Natural killer cell (primary cell): ENCODE data around the gene KRTAP5-5. TPM values are rescaled to one million over a fixed set of nuclear protein-coding genes. Genes with fewer than 3 reads are reported as not detected.

Source experiments
- ATAC-seq, 3 donors: fragments of 150-1000 bp in 2 of 3; fragments of 200-7000 bp in 1 of 3; cut with Tn5 transposase; 1 replicate in 1 of 3; 2 replicates in 2 of 3; pipeline ENCODE4 v1.10.0; 2021; ENCODE audit warnings: mild to moderate bottlenecking in 2 of 3, moderate library complexity in 2 of 3
- DNase-seq, 2 donors: peaks; one replicate each; pipeline versions ENCODE4 v3.0.0 to v3.0.0-alpha.2; 2013 to 2021; ENCODE audit warnings: mixed read lengths in 1 of 2
- H3K27ac ChIP-seq: one replicate; pipeline ENCODE4 v1.5.1; 2013; ENCODE audit warnings: mild to moderate bottlenecking, low read length
- H3K27me3 ChIP-seq: one replicate; pipeline ENCODE4 v1.6.1; 2013; ENCODE audit warnings: low read length; ENCODE audit not compliant: control insufficient read depth, insufficient read depth
- H3K36me3 ChIP-seq: one replicate; pipeline ENCODE4 v1.6.1; 2013; ENCODE audit warnings: low read length; ENCODE audit not compliant: control insufficient read depth, insufficient read depth
- H3K4me1 ChIP-seq: one replicate; pipeline ENCODE4 v1.6.1; 2013; ENCODE audit warnings: low read length; ENCODE audit not compliant: control insufficient read depth, insufficient read depth
- H3K4me3 ChIP-seq: one replicate; pipeline ENCODE4 v1.5.1; 2013; ENCODE audit warnings: low read length
- H3K9me3 ChIP-seq: one replicate; pipeline ENCODE4 v1.6.1; 2013; ENCODE audit warnings: low read length; ENCODE audit not compliant: control insufficient read depth, insufficient read depth
- H3K27ac Mint-ChIP-seq, 2 donors: one replicate each; pipeline ENCODE4 v1.8.0; 2022; ENCODE audit warnings: mild to moderate bottlenecking in 2 of 2, mixed read lengths in 2 of 2, moderate library complexity in 1 of 2
- H3K27me3 Mint-ChIP-seq, 2 donors: one replicate each; pipeline ENCODE4 v1.8.0; 2022; ENCODE audit warnings: low read depth in 2 of 2, mixed read lengths in 2 of 2
- H3K36me3 Mint-ChIP-seq: one replicate; pipeline ENCODE4 v1.8.0; 2022; ENCODE audit warnings: mixed read lengths
- H3K4me1 Mint-ChIP-seq, 2 donors: one replicate each; pipeline ENCODE4 v1.8.0; 2022; ENCODE audit warnings: mixed read lengths in 2 of 2
- H3K4me3 Mint-ChIP-seq: one replicate; pipeline ENCODE4 v1.8.0; 2022; ENCODE audit warnings: mild to moderate bottlenecking, moderate library complexity, mixed read lengths
- H3K9me3 Mint-ChIP-seq, 2 donors: one replicate each; pipeline ENCODE4 v1.8.0; 2022; ENCODE audit warnings: mixed read lengths in 2 of 2
- WGBS: methylation state at CpG from one replicate; pipeline ENCODE4 v1.1.7; 2013; ENCODE audit warnings: missing lambda C conversion rate; ENCODE audit not compliant: insufficient coverage; 5-methylcytosine and 5-hydroxymethylcytosine counted together
- intact Hi-C: fragments of 100-400 bp; cut with micrococcal nuclease; formaldehyde crosslinking; loops from one replicate; pipeline ENCODE4 v1.14.2; 2022
- total RNA-seq, 4 donors: library from RNA; stranded (reverse); fragments of 120-200 nt in 1 of 4; gene quantifications; one replicate each; pipeline versions ENCODE4 v1.2.3 to v1.2.4, GENCODE V29; 2013 to 2022
- TF ChIP-seq, protein P1 (sequence below): fragments of 200-600 bp; IDR thresholded peaks from one replicate; pipeline ENCODE4 v1.8.0; 2022; ENCODE audit warnings: antibody characterized with exemption

Gene KRTAP5-5
- total RNA-seq, 3 donors from 2014 or later (not counting 1 experiment from before 2014, with no cell fraction given), result not detected

DNA sequence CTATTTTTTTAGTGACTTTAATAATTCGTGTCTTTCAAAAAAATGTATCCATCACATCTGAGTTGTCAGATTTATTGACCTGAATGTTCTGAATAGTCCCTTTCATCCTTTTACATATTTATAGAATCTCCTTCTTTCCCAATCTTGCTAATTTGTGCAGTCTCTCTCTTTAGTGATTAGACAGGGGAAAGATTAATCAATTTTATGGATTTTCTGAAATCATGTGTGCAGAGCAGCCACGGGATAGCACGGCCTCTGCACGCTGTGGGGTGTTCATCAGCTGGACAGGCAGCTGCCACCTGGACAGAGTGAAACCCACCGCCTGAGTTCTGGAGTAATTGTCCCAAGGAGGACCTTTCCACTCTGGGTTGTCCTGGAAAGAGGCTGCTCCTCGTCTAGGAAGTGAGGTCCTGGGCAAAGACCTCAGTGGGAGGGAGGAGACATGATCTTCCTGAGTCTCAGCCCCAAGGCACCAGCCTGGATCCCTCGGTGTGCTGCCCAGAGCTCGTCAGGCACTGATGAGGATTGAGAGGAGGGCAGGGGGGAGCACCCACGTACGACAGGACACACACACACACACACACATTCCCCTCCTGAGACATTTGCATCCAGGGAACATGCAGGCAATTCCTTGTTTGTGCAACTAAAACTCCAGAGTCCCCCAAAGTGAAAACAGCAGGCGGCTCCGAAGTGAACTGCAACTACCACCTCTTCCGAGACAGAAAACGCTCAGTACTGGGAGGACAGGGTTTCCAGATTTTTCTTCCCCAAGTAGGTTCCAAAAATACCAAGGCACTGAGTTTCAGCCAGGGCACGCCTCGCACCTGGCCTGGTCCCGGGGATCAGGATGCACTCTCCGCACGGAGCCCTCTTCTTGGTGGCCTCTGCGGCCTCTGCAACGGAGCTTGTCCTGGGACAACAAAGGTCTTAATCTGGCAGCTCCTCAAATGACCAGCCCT is 44.9 kb downstream of the KRTAP5-5 start:
- H3K4me3 ChIP-seq, result no peak overlapping the region
- TF ChIP-seq, protein P1, sequence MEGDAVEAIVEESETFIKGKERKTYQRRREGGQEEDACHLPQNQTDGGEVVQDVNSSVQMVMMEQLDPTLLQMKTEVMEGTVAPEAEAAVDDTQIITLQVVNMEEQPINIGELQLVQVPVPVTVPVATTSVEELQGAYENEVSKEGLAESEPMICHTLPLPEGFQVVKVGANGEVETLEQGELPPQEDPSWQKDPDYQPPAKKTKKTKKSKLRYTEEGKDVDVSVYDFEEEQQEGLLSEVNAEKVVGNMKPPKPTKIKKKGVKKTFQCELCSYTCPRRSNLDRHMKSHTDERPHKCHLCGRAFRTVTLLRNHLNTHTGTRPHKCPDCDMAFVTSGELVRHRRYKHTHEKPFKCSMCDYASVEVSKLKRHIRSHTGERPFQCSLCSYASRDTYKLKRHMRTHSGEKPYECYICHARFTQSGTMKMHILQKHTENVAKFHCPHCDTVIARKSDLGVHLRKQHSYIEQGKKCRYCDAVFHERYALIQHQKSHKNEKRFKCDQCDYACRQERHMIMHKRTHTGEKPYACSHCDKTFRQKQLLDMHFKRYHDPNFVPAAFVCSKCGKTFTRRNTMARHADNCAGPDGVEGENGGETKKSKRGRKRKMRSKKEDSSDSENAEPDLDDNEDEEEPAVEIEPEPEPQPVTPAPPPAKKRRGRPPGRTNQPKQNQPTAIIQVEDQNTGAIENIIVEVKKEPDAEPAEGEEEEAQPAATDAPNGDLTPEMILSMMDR, result no peak
- peaks cover 55 to 63% of the 10 kb centered on the region in 2 donors for H3K27me3 Mint-ChIP-seq
- H3K27ac ChIP-seq, result no peak overlapping the region
- H3K4me1 Mint-ChIP-seq, result peaks cover 0 to 7% of the 10 kb centered on the region in 2 donors
- WGBS, result 83% methylated on average over 20 of the region's 21 CpGs
- DNase-seq (no peak), ATAC-seq (no peak)
- H3K9me3 ChIP-seq, result peaks cover 7% of the 10 kb centered on the region
- H3K36me3 Mint-ChIP-seq, result no peaks in the 10 kb centered on the region
- H3K4me3 Mint-ChIP-seq, result no peak overlapping the region
- peaks cover 23% of the 10 kb centered on the region for H3K27me3 ChIP-seq
- intact Hi-C loops, result no loop called here
- peaks cover 7% of the 10 kb centered on the region for H3K4me1 ChIP-seq
- H3K9me3 Mint-ChIP-seq, result no peaks in the 10 kb centered on the region
- no peaks in the 10 kb centered on the region for H3K36me3 ChIP-seq
- no peak overlapping the region for H3K27ac Mint-ChIP-seq

DNA sequence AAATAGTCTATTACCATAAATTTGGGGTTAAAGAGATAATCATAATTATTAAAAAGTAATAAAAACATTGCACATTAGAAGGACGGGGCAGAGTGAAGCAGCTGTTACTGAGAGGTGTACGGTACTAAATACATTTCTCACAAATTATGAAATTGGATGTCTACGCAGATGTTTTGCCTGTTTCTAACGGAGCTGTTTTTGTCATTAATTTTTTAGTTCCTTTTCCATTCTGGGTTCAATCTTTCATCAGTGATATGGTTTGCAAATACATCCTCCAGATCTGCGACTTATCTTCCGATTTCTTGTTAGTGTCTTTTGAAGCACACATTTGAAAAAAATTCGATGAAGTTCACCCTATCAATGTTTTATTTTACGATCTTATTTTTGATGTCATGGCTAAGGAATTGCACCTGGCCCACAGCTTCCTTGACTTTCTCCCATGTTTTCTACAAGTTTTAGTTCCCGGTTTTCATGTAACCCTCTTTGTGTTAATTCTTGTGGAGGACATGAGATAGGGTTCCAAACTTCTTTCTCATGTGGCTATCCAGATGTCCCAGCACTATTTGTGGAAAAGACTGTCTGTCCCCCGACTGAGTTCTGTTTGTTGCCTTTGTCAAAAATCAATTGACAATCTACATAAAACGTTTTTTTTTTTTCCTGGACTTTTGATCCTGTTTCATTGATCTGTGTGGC is 46.1 kb downstream of the KRTAP5-5 start:
- Histone ChIP-seq H3K4me3 (no peak overlapping the region), H3K4me1 (no peaks in the 10 kb centered on the region), H3K9me3 (peaks cover 4% of the 10 kb centered on the region), H3K36me3 (no peaks in the 10 kb centered on the region), H3K27ac (no peak overlapping the region), H3K27me3 (peaks cover 23% of the 10 kb centered on the region)
- Mint-ChIP-seq H3K27me3 (peaks cover 55 to 63% of the 10 kb centered on the region in 2 donors), H3K36me3 (no peaks in the 10 kb centered on the region), H3K27ac (no peak overlapping the region), H3K9me3 (no peaks in the 10 kb centered on the region), H3K4me1 (no peaks in the 10 kb centered on the region), H3K4me3 (no peak overlapping the region)
- WGBS, result 74% methylated on average over 11 of the region's 11 CpGs
- no peak for ATAC-seq
- intact Hi-C loops, result no loop called here
- TF ChIP-seq, protein P1, result no peak
- no peak for DNase-seq

DNA sequence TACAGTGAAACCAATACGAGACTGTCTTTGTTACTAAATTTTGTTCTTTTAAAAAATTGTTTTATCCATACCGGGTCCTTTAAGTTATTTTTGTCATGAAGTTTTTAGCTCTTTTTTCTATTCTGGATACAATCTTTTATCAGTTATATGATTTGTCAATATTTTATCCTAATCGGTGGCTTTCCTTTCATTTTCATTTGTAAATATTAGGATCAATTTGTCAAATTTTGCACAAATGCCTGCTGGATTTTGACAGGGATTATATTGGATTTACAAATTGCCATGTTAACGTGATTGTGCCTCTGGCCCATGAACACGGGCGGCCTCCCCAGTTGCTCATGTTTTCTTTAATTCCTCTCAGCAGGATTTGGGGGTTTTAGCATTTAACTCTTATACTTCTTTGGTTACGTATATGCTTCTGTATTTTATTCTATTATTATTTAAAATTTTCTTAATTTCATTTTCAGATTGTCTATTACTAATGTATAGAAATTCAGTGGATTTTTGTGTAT is 46.7 kb downstream of the KRTAP5-5 start:
- 89% methylated on average over 3 of the region's 7 CpGs for WGBS
- TF ChIP-seq, protein P1, result no peak
- peaks cover 52 to 63% of the 10 kb centered on the region in 2 donors for H3K27me3 Mint-ChIP-seq
- H3K4me1 Mint-ChIP-seq, result no peaks in the 10 kb centered on the region
- Histone ChIP-seq H3K4me1 (no peaks in the 10 kb centered on the region), H3K36me3 (no peaks in the 10 kb centered on the region), H3K4me3 (no peak overlapping the region), H3K27me3 (peaks cover 23% of the 10 kb centered on the region), H3K27ac (no peak overlapping the region), H3K9me3 (no peaks in the 10 kb centered on the region)
- ATAC-seq, result no peak
- H3K36me3 Mint-ChIP-seq, result no peaks in the 10 kb centered on the region
- H3K4me3 Mint-ChIP-seq, result no peak overlapping the region
- H3K9me3 Mint-ChIP-seq, result no peaks in the 10 kb centered on the region
- no peak for DNase-seq
- intact Hi-C loops, result no loop called here
- no peak overlapping the region for H3K27ac Mint-ChIP-seq
